Esophagus squamous epithelium (tissue), 4 donors: ENCODE data around the gene KIF23.

Experiments used
- POLR2A ChIP-seq, 4 donors: fragments of 450-650 bp; IDR thresholded peaks; one replicate each; pipeline ENCODE4 v1.6.1; 2017; ENCODE audit warnings: antibody characterized with exemption in 4 of 4, mild to moderate bottlenecking in 4 of 4, moderate library complexity in 3 of 4
- TF ChIP-seq, protein P1 (sequence below), 6 experiments: fragments of 450-650 bp in 4 of 6; fragments of 200-600 bp in 2 of 6; sonication (generic) in 2 of 6; IDR thresholded peaks; one replicate each; pipeline ENCODE4 v1.5.1; 2016 to 2019; ENCODE audit warnings: antibody characterized with exemption in 6 of 6, mild to moderate bottlenecking in 4 of 6, moderate library complexity in 4 of 6

DNA sequence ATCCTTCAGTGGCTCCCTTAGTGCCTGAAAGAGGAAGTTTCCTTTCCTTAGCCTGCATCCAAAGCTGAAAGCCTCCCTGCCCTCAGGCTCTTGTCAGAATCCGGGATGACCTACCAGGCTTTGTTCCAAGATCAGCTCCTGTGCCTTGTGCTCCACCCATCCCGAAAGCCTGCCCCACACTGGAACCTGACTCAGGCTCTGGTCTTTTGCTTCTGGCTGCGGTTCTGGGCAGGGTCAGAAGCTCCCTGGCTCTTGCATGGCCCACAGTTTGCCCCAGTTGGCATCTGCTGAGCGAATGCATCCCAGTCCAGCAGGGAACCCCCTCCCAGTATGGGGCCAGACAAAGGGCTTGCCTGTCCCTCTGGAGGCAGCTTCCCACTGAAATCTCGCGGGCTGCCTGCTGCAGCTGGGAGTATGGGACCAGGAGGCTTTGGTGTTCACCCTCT lies 25.9 kb upstream of the KIF23 start:
- TF ChIP-seq, protein P1, sequence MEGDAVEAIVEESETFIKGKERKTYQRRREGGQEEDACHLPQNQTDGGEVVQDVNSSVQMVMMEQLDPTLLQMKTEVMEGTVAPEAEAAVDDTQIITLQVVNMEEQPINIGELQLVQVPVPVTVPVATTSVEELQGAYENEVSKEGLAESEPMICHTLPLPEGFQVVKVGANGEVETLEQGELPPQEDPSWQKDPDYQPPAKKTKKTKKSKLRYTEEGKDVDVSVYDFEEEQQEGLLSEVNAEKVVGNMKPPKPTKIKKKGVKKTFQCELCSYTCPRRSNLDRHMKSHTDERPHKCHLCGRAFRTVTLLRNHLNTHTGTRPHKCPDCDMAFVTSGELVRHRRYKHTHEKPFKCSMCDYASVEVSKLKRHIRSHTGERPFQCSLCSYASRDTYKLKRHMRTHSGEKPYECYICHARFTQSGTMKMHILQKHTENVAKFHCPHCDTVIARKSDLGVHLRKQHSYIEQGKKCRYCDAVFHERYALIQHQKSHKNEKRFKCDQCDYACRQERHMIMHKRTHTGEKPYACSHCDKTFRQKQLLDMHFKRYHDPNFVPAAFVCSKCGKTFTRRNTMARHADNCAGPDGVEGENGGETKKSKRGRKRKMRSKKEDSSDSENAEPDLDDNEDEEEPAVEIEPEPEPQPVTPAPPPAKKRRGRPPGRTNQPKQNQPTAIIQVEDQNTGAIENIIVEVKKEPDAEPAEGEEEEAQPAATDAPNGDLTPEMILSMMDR (IDR thresholded peaks at IDR 0.05) = no peak
- TF ChIP-seq POLR2A (IDR thresholded peaks at IDR 0.05) = no peak
